Mesenteric fat pad (tissue), 1 donor: ENCODE results near the gene MAGEF1. TPM values are rescaled to one million over a fixed set of nuclear protein-coding genes. Genes with fewer than 3 reads are reported as not detected.
"Not testable (repeated sequence)": the region's sequence is repeated elsewhere in the genome, so short reads cannot be mapped to it uniquely, and the experiment has no call there.

Experiments
- DNase-seq: peaks from one replicate; pipeline ENCODE4 v3.0.0-alpha.2; 2020; ENCODE audit warnings: low spot score
- total RNA-seq: library from RNA; stranded (reverse); fragmentation: NEBNext Ultra II Directional; extraction: Animal tissue kit (Norgen Biotek cat#: 25700); gene quantifications from one replicate; pipeline ENCODE4 v1.2.1, GENCODE V29; 2021
- donor health status: DM: yes; HTN: yes; CAD: no.

MAGEF1 gene
- total RNA-seq, 1 donor from 2014 or later: 18.9 TPM

GRCh38 chr3:184743248-184743647 lies 31.4 kb upstream of the MAGEF1 start:
- no peak for DNase-seq

GRCh38 chr3:184742676-184743135 lies 30.8 kb upstream of the MAGEF1 start:
- DNase-seq: peak; percentile 51

- DNase-seq: peak; percentile 59
These were observed 30.2 kb upstream of the MAGEF1 start for GRCh38 chr3:184741798-184742675.

GRCh38 chr3:184741259-184741556 lies 29.3 kb upstream of the MAGEF1 start:
- peak; percentile 47 for DNase-seq

GRCh38 chr3:184740509-184741258 lies 28.8 kb upstream of the MAGEF1 start:
- DNase-seq: peak; percentile 76

GRCh38 chr3:184739594-184740505 lies 28.0 kb upstream of the MAGEF1 start:
- DNase-seq: no peak

- peak; percentile 71 for DNase-seq
These were observed 27.1 kb upstream of the MAGEF1 start for GRCh38 chr3:184738982-184739381.

- DNase-seq: no peak
These were observed 26.6 kb upstream of the MAGEF1 start for GRCh38 chr3:184738506-184738890.

GRCh38 chr3:184737641-184738505 lies 26.0 kb upstream of the MAGEF1 start:
- peak; percentile 51 for DNase-seq

GRCh38 chr3:184737063-184737462 lies 25.2 kb upstream of the MAGEF1 start:
- DNase-seq: peak; percentile 18

GRCh38 chr3:184734903-184735701 lies 23.2 kb upstream of the MAGEF1 start:
- peak; percentile 73 for DNase-seq

- peak; percentile 43 for DNase-seq
These were observed 22.2 kb upstream of the MAGEF1 start for GRCh38 chr3:184733971-184734608.

- DNase-seq: peak; percentile 5
These were observed 21.3 kb upstream of the MAGEF1 start for GRCh38 chr3:184733181-184733580.

- peak; percentile 47 for DNase-seq
These were observed 20.1 kb upstream of the MAGEF1 start for GRCh38 chr3:184731786-184732537.

- peak; percentile 43 for DNase-seq
These were observed 19.1 kb upstream of the MAGEF1 start for GRCh38 chr3:184730924-184731323.

GRCh38 chr3:184729154-184729553 lies 17.3 kb upstream of the MAGEF1 start:
- DNase-seq: not testable (repeated sequence)

GRCh38 chr3:184728010-184728527 lies 16.2 kb upstream of the MAGEF1 start:
- DNase-seq: no peak
